Thyroid gland (tissue), 4 donors: ENCODE data around the gene RETN. TPM values are rescaled to one million over a fixed set of nuclear protein-coding genes. Genes with fewer than 3 reads are reported as not detected.

Experiments used
- DNase-seq, 2 donors: peaks; one replicate each; pipeline ENCODE4 v3.0.0-alpha.2; 2019
- H3K27ac ChIP-seq, 3 donors: fragments of 200-600 bp; sonication (generic); 1 replicate in 2 of 3; 2 replicates in 1 of 3; pipeline ENCODE4 v1.5.1; 2016 to 2019; ENCODE audit warnings: mild to moderate bottlenecking in 1 of 3, moderate library complexity in 1 of 3
- H3K27me3 ChIP-seq: fragments of 200-600 bp; sonication (generic); one replicate; pipeline ENCODE4 v1.5.1; 2019
- H3K36me3 ChIP-seq, 2 donors: fragments of 200-600 bp; sonication (generic); one replicate each; pipeline ENCODE4 v1.5.1; 2016 to 2019
- H3K4me1 ChIP-seq, 2 donors: fragments of 200-600 bp; sonication (generic); one replicate each; pipeline ENCODE4 v1.5.1; 2017 to 2019
- H3K4me3 ChIP-seq, 3 donors: fragments of 200-600 bp; sonication (generic); replicated peaks in 1 of 3; 1 replicate in 2 of 3; 2 replicates in 1 of 3; pipeline ENCODE4 v1.5.1; 2016; ENCODE audit warnings: mild to moderate bottlenecking in 1 of 3
- H3K9me3 ChIP-seq: fragments of 200-600 bp; sonication (generic); one replicate; pipeline ENCODE4 v1.5.1; 2017
- CTCF ChIP-seq, 6 experiments: fragments of 200-600 bp in 3 of 6; fragments of 450-650 bp in 3 of 6; sonication (generic) in 3 of 6; IDR thresholded peaks; one replicate each; pipeline ENCODE4 v1.5.1; 2016 to 2019; ENCODE audit warnings: antibody characterized with exemption in 6 of 6, mild to moderate bottlenecking in 2 of 6, inconsistent platforms in 1 of 6, moderate library complexity in 1 of 6
- POLR2A ChIP-seq, 2 donors: fragments of 450-650 bp; IDR thresholded peaks; one replicate each; pipeline ENCODE4 v1.6.1; 2017; ENCODE audit warnings: antibody characterized with exemption in 2 of 2, mild to moderate bottlenecking in 2 of 2, moderate library complexity in 1 of 2
- WGBS, 2 donors: methylation state at CpG; one replicate each; pipeline ENCODE4 v1.1.5; 2017; 5-methylcytosine and 5-hydroxymethylcytosine counted together
- intact Hi-C: fragments of 100-400 bp; cut with DNase I; formaldehyde crosslinking; loops from one replicate; pipeline ENCODE4 v1.15.1; 2023
- total RNA-seq, 4 donors: library from RNA; depleted of rRNA; stranded (reverse); fragments of >200 nt; gene quantifications; one replicate each; pipeline ENCODE4 v1.2.3, GENCODE V29; 2016

Gene RETN
- total RNA-seq, 4 donors from 2014 or later, result not detected

- no peak for DNase-seq
- no peak overlapping the region for H3K4me3 ChIP-seq
- H3K27me3 ChIP-seq, result no peaks in the 10 kb centered on the region
- 35 to 40% methylated on average over 2 of the region's 2 CpGs for WGBS, 2 donors
- peaks cover 0 to 4% of the 10 kb centered on the region in 2 donors for H3K4me1 ChIP-seq
- no peaks in the 10 kb centered on the region for H3K36me3 ChIP-seq
- intact Hi-C loops, result no loop called here
- TF ChIP-seq POLR2A (IDR thresholded peaks at IDR 0.05) (no peak), CTCF (IDR thresholded peaks at IDR 0.05) (no peak)
- no peaks in the 10 kb centered on the region for H3K9me3 ChIP-seq
- no peak overlapping the region for H3K27ac ChIP-seq
These were observed 18.7 kb upstream of the RETN start for GRCh38 chr19:7650148-7650547.

- intact Hi-C loops, result no loop called here
- H3K9me3 ChIP-seq, result no peaks in the 10 kb centered on the region
- TF ChIP-seq CTCF (IDR thresholded peaks at IDR 0.05) (peak; percentile 88 to 99 (median 94)), POLR2A (IDR thresholded peaks at IDR 0.05) (no peak)
- peaks cover 0 to 4% of the 10 kb centered on the region in 2 donors for H3K4me1 ChIP-seq
- no peak overlapping the region for H3K27ac ChIP-seq
- H3K27me3 ChIP-seq, result no peaks in the 10 kb centered on the region
- 3 to 5% methylated on average over 28 of the region's 28 CpGs for WGBS, 2 donors
- peak overlapping the region in 1 of 3 donors; percentile 12 for H3K4me3 ChIP-seq
- H3K36me3 ChIP-seq, result no peaks in the 10 kb centered on the region
- peak; percentile 72 to 78 for DNase-seq
These were observed 16.7 kb upstream of the RETN start for GRCh38 chr19:7652061-7652641.

- no peak for TF ChIP-seq POLR2A (IDR thresholded peaks at IDR 0.05)
- no peak for TF ChIP-seq CTCF (IDR thresholded peaks at IDR 0.05)
- no peaks in the 10 kb centered on the region for H3K9me3 ChIP-seq
- H3K27ac ChIP-seq, result no peak overlapping the region
- intact Hi-C loops, result no loop called here
- DNase-seq, result no peak
- 68 to 75% methylated on average over 8 of the region's 8 CpGs for WGBS, 2 donors
- no peaks in the 10 kb centered on the region for H3K27me3 ChIP-seq
- H3K36me3 ChIP-seq, result no peaks in the 10 kb centered on the region
- H3K4me3 ChIP-seq, result no peak overlapping the region
- peaks cover 0 to 4% of the 10 kb centered on the region in 2 donors for H3K4me1 ChIP-seq
These were observed 14.4 kb upstream of the RETN start for GRCh38 chr19:7654401-7654800.

- no peak overlapping the region for H3K4me3 ChIP-seq
- no peaks in the 10 kb centered on the region for H3K36me3 ChIP-seq
- H3K4me1 ChIP-seq, result peaks cover 0 to 4% of the 10 kb centered on the region in 2 donors
- no peak overlapping the region for H3K27ac ChIP-seq
- WGBS, 2 donors, result 75% methylated on average over 8 of the region's 8 CpGs
- intact Hi-C loops, result no loop called here
- H3K9me3 ChIP-seq, result no peaks in the 10 kb centered on the region
- TF ChIP-seq POLR2A (IDR thresholded peaks at IDR 0.05), result no peak
- TF ChIP-seq CTCF (IDR thresholded peaks at IDR 0.05), result no peak
- H3K27me3 ChIP-seq, result no peaks in the 10 kb centered on the region
- no peak for DNase-seq
These were observed 13.3 kb upstream of the RETN start for GRCh38 chr19:7655581-7655980.

GRCh38 chr19:7657131-7657751 lies 11.6 kb upstream of the RETN start:
- no peak for DNase-seq
- intact Hi-C loops, result no loop called here

More at GRCh38 chr19:7657131-7657751, 11.6 kb upstream of the RETN start:
- WGBS, 2 donors, result 41 to 42% methylated on average over 14 of the region's 14 CpGs
- H3K36me3 ChIP-seq, result no peaks in the 10 kb centered on the region
- no peak overlapping the region for H3K27ac ChIP-seq
- H3K27me3 ChIP-seq, result no peaks in the 10 kb centered on the region
- TF ChIP-seq CTCF (IDR thresholded peaks at IDR 0.05) (no peak), POLR2A (IDR thresholded peaks at IDR 0.05) (no peak)
- no peak overlapping the region for H3K4me3 ChIP-seq
- no peaks in the 10 kb centered on the region for H3K9me3 ChIP-seq
- H3K4me1 ChIP-seq, result peaks cover 0 to 3% of the 10 kb centered on the region in 2 donors
